Measurements from ENCODE around the gene AP1G1.

The AP1G1 gene

GRCh38 chr16:71754108-71754507 lies 54.5 kb downstream of the AP1G1 start:
- DNase-seq: no peak

DNA sequence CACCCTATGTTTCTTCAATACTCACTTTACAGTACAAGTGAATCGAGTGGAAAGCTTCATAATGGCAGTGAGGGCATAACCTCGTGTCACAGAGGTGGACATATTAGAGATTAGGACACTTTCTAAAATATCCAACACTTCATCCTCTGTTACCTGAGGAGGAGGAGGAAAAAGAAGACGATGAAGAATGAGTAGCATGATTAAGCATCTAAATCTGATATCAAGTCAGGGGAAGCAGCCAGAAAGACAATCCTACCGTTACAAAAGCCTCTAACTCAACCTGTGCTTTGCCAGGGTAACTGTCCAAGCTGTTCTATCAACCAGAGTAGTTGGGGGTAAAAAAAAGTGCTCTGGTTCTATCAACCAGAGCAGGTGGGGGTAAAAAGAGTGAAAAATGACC lies 60.4 kb downstream of the AP1G1 start:
- no peak for DNase-seq

DNA sequence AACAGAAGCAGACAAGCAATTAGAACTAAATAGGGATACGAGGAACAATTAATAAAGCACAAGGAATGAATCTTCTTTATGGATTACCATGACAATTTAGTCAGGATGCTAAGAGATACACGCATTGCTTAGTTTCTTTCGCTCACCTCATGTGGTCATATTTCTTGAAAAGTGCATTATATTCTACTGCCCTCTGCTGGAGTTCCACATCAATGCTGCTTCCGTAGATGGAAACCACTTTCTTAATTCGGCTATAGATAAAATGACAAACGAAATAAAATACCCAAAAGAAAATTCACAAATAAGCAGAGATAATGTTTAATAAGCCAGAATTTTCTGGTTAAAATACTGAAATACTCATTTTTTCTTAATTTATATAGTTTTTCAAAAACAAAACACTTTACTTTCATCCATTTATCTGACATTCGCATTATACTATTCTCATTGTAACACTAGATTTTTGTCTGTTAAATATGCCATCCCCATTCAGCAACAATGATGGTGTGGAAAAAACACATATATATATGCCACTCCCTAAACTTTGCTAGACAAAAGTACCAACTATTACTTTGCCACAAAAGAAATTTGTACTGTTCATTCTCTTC lies 62.1 kb downstream of the AP1G1 start:
- DNase-seq: peak; percentile 43 to 67 (median 50)

GRCh38 chr16:71738855-71739254 lies 69.8 kb downstream of the AP1G1 start:
- no peak for DNase-seq

GRCh38 chr16:71737501-71737900 lies 71.1 kb downstream of the AP1G1 start:
- no peak for DNase-seq

DNA sequence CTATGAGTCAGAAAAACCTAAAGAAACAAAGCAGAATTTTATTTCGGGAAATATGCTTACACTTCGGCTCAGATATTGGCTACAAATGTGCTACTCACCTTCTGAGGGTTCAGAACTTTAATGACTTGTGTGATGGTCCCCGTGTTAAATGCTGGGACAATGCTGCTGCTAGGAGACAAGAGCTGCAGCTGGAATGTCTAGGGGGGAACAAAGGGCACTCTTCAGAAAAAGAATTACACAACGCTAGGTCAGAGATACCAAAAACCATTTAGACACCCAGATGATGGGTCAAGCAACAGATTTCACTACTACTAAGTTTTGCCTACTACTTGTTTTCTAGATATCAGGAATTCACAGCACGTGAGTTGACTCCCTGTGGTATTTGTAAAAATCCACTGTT lies 74.1 kb downstream of the AP1G1 start:
- DNase-seq: no peak

- DNase-seq: no peak
Observed at GRCh38 chr16:71732587-71732986, 76.0 kb downstream of the AP1G1 start.

DNA sequence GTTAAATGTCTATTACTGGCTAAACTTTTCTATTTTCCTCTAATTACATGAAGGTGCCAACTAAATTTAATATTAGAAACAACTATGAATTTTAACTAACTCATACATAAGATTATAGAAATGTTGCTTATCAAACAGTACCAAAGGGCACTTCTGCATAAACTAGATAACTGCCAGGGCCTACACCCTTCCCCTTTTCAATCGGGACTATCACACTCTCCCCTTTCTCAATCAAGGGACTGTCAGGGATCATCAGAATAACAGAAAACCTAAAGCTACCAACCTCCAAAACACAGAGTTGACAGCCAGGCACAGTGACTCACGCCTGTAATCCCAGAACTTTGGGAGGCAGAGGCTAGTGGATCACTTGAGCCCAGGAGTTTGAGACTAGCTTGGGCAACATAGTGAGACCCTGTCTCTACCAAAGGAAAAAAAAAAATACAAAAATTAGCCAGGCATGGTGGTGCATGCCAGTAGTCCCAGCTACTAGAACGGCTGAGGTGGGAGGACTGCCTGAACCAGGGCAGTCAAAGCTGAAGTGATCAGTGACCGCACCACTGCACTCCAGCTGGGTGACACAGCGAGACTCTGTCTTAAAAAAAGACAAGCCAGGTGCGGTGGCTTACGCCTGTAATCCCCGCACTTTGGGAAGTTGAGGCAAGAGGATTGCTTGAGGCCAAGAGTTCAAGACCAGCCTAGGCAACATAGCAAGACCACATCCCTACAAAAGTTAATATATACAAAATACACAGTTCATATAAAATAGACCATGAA lies 80.9 kb downstream of the AP1G1 start:
- peak; percentile 2 to 32 (median 18) for DNase-seq

- DNase-seq: peak; percentile 37 to 76 (median 58)
Observed at GRCh38 chr16:71726476-71727315, 81.9 kb downstream of the AP1G1 start.

DNA sequence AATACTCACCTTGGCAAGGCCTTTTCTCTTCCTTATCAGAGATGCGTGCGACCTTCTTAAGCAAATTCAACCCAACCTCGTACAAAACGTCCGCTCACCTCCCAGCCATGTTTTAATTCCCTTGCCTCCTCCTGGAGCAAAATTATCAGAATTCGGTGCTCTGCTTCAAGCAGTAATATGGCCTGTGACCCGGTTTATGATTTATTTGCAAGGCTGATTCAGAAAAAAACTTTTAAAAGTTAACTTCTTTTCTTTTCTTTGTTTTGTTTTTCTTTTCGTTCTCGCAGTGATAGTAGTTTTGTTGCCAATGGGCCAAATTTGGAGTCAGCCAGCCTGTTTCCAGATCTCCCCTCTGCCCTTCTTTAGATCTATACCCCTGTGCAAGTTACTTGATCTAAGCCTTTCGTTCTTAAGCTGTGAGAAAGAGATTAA lies 84.3 kb downstream of the AP1G1 start, which contains the start of gene PHLPP2:
Gene PHLPP2 (minus strand): TSS at position 382 of the 432 bp plus-strand sequence. CDS start 9,906 bp downstream, outside the sequence.
- no peak for DNase-seq

DNA sequence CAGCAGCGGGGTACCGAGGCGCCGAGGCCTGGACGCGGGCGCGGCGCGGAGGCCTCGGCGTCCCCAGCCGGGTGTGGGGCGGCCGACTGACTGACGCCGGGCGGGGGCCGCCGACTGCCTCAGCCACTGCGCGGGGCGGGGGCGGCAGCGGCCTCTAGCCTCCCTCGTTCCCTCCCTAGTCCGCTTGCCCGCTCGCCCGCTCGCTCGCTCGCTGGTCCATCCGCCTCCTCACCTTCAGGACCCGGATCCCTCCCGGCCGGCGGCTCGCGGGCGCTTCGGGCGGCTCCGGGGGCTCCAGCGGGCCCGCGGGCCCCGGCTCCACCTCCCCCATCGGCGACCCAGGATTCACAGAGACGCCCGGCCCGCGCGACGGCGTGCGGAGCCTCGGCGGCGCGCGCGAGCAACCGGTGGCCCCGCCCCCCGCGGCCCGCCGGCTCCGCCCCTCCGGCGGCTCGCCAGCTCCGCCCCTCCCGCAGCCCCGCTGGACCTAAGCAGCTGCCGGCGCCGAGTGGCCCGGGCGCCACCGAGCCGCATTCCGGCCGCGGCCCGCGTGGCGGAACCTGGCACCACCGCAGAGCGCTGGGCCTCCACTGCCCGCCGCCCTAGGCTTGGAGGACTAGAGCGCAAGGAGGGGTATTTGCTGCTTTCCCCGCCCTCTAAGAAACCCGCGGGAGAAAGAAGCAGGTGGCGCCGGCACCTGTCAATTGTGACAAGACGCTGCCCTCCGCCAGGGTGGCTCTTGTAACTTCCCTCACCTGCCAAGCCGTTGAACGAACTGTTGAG lies 84.9 kb downstream of the AP1G1 start:
- peak; percentile 78 to 94 (median 87) for DNase-seq

DNA sequence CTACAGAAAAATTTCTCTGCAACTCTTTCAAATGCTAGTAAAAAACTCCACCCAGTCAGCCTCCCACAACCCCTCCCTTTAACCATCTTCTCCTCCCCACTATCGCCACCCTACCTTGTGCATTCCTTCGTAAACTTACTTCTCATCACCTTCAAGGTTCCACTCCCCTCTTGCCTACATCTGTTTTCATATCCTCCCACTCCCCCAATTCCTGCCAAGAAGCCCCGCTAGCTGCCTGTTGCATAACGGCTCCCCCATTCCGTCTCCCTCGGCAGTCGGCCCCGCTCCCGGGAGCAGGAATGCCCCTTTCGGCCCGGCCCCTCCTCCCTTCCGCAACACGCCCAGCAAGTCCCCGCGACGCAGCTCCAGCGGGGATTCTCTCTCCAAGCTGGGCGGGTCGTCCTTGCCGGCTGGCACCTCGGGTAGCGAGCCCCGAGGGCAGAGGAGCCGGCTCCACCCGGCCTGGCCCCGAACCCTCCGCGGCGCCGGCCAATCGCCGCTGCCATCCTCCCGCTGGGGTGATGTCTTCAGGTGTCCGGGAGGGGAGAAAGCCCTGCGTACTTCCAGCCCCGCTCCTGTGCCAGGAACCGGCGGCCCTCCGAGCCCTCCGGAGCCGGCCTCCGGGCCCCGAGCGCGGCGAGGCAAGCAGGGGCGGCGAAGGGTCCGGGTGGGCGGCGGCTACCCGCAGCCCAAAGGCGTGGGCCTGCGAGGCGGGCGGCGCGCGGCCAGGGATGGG lies 85.7 kb downstream of the AP1G1 start:
- peak; percentile 34 to 74 (median 55) for DNase-seq

DNA sequence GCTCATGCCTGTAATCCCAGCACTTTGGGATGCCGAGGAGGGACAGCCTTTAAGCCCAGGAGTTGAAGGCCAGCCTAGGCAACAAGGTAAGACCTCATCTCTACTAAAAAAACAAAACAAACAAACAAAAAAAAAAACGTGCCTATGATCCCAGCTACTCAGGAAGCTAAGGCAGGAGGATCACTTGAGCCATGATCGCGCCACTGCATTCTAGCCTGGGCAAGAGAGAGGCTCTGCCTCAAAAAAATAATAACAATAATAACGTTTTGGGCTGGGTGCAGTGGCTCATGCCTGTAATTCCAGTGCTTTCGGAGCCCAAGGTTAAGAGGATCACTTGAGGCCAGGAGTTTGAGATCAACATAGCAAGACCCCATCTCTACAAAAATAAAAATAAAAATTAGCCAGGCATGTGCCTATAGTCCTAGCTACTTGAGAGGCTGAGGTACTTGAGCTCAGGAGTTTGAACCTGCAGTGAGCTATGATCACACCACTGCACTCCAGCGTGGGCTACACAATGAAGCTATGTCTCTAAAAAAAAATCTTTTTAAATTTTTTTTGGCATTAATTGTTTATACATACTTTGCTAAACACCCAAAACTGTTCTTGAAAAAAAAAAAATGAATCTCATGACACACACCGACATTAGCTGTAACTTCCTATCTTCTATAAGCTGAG lies 87.4 kb downstream of the AP1G1 start:
- no peak for DNase-seq

DNA sequence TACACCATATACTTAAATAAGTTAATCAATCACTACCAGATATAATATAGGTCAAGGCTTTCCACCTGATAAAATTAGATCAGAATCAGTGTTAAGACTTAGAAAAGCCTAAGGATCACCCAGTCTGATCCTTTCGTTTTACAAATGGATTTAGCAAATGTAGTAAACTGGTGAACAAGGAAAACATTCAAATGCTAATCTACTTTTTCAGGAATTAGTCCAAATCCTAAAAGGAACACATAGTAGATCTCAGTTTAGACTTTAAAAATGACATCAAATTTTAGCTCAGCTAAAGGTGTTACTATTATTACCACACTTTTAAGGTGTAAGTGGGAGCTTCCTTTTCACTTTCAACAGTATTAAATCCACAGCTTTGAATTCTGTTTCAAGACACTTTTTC lies 96.1 kb downstream of the AP1G1 start:
- DNase-seq: no peak

DNA sequence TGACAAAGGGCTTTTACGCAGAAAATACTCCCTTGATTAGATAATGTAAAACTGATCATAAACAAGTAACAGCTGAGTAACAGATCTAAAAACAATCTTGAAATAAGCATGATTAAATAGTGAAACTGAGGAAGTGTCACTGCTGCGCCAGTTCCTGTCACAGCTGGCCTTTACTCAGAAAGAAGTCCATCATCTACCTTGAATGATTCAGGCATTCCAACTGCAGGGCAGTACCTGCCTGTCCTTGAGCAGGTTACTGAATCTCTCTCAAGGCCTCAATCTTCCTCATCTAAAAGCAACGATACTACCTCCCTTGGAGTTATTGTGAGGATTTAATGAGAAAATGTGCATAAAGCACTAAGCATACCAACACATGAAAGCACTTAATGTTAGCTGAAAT lies 96.8 kb downstream of the AP1G1 start:
- no peak for DNase-seq

DNA sequence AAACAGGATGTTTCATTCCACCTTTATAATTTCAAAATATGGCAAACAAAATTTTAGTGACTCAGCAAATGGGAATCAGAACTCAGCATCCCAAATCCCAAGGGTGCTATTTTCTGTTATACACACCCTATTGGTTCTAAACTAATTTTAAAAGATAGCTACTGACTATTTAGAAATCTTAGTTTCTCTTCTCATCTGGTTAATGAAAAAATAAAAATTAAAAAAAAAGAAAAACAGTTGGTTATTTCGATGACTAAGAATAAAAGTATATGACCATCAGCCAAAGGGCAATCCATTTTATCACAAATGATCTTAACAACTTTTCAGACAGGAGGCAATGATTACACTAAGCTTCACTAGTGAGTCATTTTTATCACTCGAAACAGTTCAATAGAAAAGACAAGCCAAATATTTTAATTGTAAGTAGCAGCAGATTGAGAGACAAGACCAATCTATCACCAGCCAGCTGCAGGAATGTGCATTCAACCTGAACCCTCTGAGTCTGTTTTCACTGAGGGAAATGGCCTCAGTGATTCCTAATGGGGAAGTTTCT lies 99.3 kb downstream of the AP1G1 start:
- DNase-seq: no peak

DNA sequence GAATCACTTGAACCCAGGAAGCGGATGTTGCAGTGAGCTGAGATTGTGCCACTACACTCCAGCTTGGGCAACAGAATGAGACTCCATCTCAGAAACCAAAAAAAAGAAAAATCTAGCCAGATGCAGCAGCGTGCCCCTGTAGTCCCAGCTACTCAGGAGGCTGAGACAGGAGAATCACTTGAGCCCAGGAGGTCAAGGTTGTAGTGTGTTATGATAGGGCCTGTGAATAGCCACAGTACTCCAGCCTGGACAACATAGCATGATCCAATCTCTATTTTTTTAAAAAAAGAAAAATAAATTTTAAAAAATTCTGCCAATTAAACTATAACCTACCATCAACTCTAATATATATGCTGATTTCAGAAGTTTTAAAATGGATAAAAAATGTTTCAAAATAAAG lies 99.9 kb downstream of the AP1G1 start:
- DNase-seq: no peak

- no peak for DNase-seq
Observed at GRCh38 chr16:71707199-71707598, 101.4 kb downstream of the AP1G1 start.

- DNase-seq: no peak
Observed at GRCh38 chr16:71706046-71706445, 102.6 kb downstream of the AP1G1 start.

DNA sequence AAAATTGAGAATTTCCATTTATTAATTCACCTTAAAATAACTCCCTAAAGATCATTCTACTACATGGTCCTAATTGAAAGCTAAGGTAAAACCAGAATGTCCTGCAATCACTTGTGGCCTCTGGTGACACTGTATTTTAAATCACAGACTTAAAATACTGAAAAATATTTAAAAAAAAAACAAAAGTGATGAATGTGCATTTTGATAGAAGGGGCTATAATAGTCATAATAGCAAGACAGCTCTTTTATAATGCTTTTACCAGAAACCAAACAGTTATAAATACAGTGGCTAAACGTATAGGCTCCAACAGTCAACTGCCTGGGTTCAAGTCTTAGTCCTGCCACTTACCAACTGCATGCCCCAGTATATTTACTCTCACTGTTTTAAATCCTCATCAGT lies 105.3 kb downstream of the AP1G1 start:
- no peak for DNase-seq

- DNase-seq: peak; percentile 64 to 83 (median 82)
Observed at GRCh38 chr16:71700831-71701230, 107.8 kb downstream of the AP1G1 start.
